K562 (cell line): ENCODE data around the gene TENM3. TPM values are rescaled to one million over a fixed set of nuclear protein-coding genes. Genes with fewer than 3 reads are reported as not detected.

Source experiments
- ATAC-seq: fragments of 200-7000 bp; cut with Tn5 transposase; 3 replicates; pipeline ENCODE4 v1.9.1; 2020; ENCODE audit warnings: moderate library complexity
- BruUV-seq: library from RNA; stranded (reverse); fragments of 400-500 nt; replicated peaks from 2 replicates; lab custom pipeline; 2021; lab: Mats Ljungman, UMichigan
- CTCF ChIA-PET: fragments of 300-600 bp; formaldehyde crosslinking; extraction: SDS; loops from one replicate; lab custom pipeline; 2021; ENCODE audit warnings: low intra/inter-chr PET ratio; lab: Yijun Ruan, JAX
- POLR2A ChIA-PET: fragments of 300-600, 350-650 bp; sonication (Branson Sonifier 250); formaldehyde crosslinking; extraction: SDS; loops from one replicate; lab custom pipeline; 2021; ENCODE audit warnings: antibody characterized with exemption, inconsistent platforms; lab: Yijun Ruan, JAX
- DNase-seq, 4 experiments: peaks; one replicate each; pipeline versions ENCODE4 v3.0.0 to v3.0.0-alpha.2; 2011 to 2018; ENCODE audit warnings: low spot score in 3 of 4, mixed read lengths in 3 of 4; ENCODE audit errors: extremely low read depth in 1 of 4
- FAIRE-seq: peaks from 2 replicates; lab custom pipeline; 2011; peaks lifted over from hg19 to GRCh38; lab: Jason Lieb, UNC
- H2AFZ ChIP-seq: 2 replicates; pipeline ENCODE4 v1.6.0; 2011; ENCODE audit warnings: low read depth, low read length, control low read depth, inconsistent platforms
- H3K27ac ChIP-seq: fragments of 200-600 bp; 3 replicates; pipeline ENCODE4 v1.8.0; 2011; ENCODE audit warnings: low read depth, mild to moderate bottlenecking, control low read depth, inconsistent platforms, low read length, moderate library complexity, mixed read lengths; ENCODE audit errors: extremely low read depth
- H3K27me3 ChIP-seq, 2 experiments: fragments of 300-600 bp in 1 of 2; 2 replicates in 1 of 2; 3 replicates in 1 of 2; pipeline versions ENCODE4 v1.6.0 to v1.8.0; 2011; ENCODE audit warnings: inconsistent platforms in 2 of 2, low read length in 2 of 2, mild to moderate bottlenecking in 1 of 2, mixed read lengths in 1 of 2, moderate library complexity in 1 of 2; ENCODE audit not compliant: control insufficient read depth in 2 of 2, insufficient read depth in 2 of 2
- H3K36me3 ChIP-seq: fragments of 300-600 bp; 3 replicates; pipeline ENCODE4 v1.8.0; 2011; ENCODE audit warnings: mild to moderate bottlenecking, low read length, inconsistent platforms; ENCODE audit not compliant: control insufficient read depth, insufficient read depth
- H3K4me1 ChIP-seq, 2 experiments: fragments of 200-600 bp in 1 of 2; replicated peaks in 1 of 2; 2 replicates in 1 of 2; 3 replicates in 1 of 2; pipeline versions ENCODE4 v1.5.1 to v1.8.0; 2011; ENCODE audit warnings: inconsistent platforms in 2 of 2, low read length in 2 of 2, mild to moderate bottlenecking in 1 of 2, mixed read lengths in 1 of 2, moderate library complexity in 1 of 2; ENCODE audit not compliant: control insufficient read depth in 2 of 2, insufficient read depth in 2 of 2
- H3K4me2 ChIP-seq: 2 replicates; pipeline ENCODE4 v1.6.1; 2011; ENCODE audit warnings: low read length, control low read depth, inconsistent platforms, mixed read lengths; ENCODE audit not compliant: insufficient read depth
- H3K4me3 ChIP-seq: fragments of 200-600 bp; sonication (generic), shearing (Covaris generic); 2 replicates; pipeline ENCODE4 v1.5.1; 2016; ENCODE audit warnings: control low read depth, inconsistent platforms
- H3K79me2 ChIP-seq: fragments of 200-600 bp; 3 replicates; pipeline ENCODE4 v1.8.0; 2011; ENCODE audit warnings: low read length, inconsistent platforms; ENCODE audit not compliant: control insufficient read depth, insufficient read depth
- H3K9ac ChIP-seq, 2 experiments: 2 replicates each; pipeline versions ENCODE4 v1.6.0 to v1.6.1; 2011; ENCODE audit warnings: low read depth in 2 of 2, low read length in 2 of 2, control low read depth in 1 of 2, inconsistent platforms in 1 of 2, mild to moderate bottlenecking in 1 of 2, mixed read lengths in 1 of 2; ENCODE audit not compliant: insufficient read depth in 1 of 2
- H3K9me1 ChIP-seq: one replicate; pipeline ENCODE4 v1.6.0; 2011; ENCODE audit warnings: inconsistent platforms, mild to moderate bottlenecking, low read length, moderate library complexity; ENCODE audit not compliant: control insufficient read depth, insufficient read depth
- H3K9me3 ChIP-seq: replicated peaks from 2 replicates; pipeline ENCODE4 v1.5.1; 2011; ENCODE audit warnings: low read depth, low read length, inconsistent platforms; ENCODE audit not compliant: control insufficient read depth, insufficient read depth
- H4K20me1 ChIP-seq: replicated peaks from 2 replicates; pipeline ENCODE4 v1.6.1; 2011; ENCODE audit warnings: low read length, inconsistent platforms, mixed read lengths; ENCODE audit not compliant: control insufficient read depth, insufficient read depth
- BCL6 ChIP-seq: fragments of 250-450 bp; sonication (Bioruptor Pico); IDR thresholded peaks from 2 replicates; pipeline ENCODE4 v1.4.0; 2020
- CLOCK ChIP-seq: fragments of 250-450 bp; sonication (Bioruptor Pico); IDR thresholded peaks from 2 replicates; pipeline ENCODE4 v1.4.0; 2020; ENCODE audit warnings: mild to moderate bottlenecking, moderate library complexity, borderline replicate concordance
- E2F5 ChIP-seq: sonication (generic); formaldehyde crosslinking; IDR thresholded peaks from 2 replicates; pipeline ENCODE4 v1.8.0; 2022; ENCODE audit warnings: mild to moderate bottlenecking, missing genetic modification reagents
- FOXO4 ChIP-seq: fragments of 450-650 bp; formaldehyde crosslinking; IDR thresholded peaks from 2 replicates; pipeline ENCODE4 v1.4.0; 2020; ENCODE audit warnings: mild to moderate bottlenecking, moderate library complexity
- FUS ChIP-seq: fragments of 200-400 bp; formaldehyde crosslinking; optimal IDR thresholded peaks from 2 replicates; pipeline ENCODE3; 2017; ENCODE audit warnings: low read depth, low read length
- KLF6 ChIP-seq: fragments of 250-450 bp; sonication (Bioruptor Pico); IDR thresholded peaks from 2 replicates; pipeline ENCODE4 v1.4.0; 2020; ENCODE audit warnings: mild to moderate bottlenecking, moderate library complexity, borderline replicate concordance
- SREBF2 ChIP-seq: sonication (generic); formaldehyde crosslinking; IDR thresholded peaks from 2 replicates; pipeline ENCODE4 v1.4.0; 2020; ENCODE audit warnings: mild to moderate bottlenecking, missing genetic modification reagents
- STAT6 ChIP-seq: sonication (generic); formaldehyde crosslinking; IDR thresholded peaks from 2 replicates; pipeline ENCODE4 v1.8.1; 2023; ENCODE audit warnings: mild to moderate bottlenecking, missing genetic modification reagents
- TGIF2 ChIP-seq: sonication (generic); formaldehyde crosslinking; IDR thresholded peaks from 2 replicates; pipeline ENCODE4 v1.8.1; 2022; ENCODE audit warnings: mild to moderate bottlenecking, missing genetic modification reagents, moderate library complexity
- THRAP3 ChIP-seq: fragments of 450-650 bp; IDR thresholded peaks from 2 replicates; pipeline ENCODE4 v1.6.1; 2016; ENCODE audit warnings: mild to moderate bottlenecking, inconsistent platforms, borderline replicate concordance
- ZBTB17 ChIP-seq: fragments of 450-650 bp; formaldehyde crosslinking; IDR thresholded peaks from 2 replicates; pipeline ENCODE4 v1.4.0; 2020; ENCODE audit warnings: mild to moderate bottlenecking
- ZNF232 ChIP-seq: sonication (generic); formaldehyde crosslinking; IDR thresholded peaks from 2 replicates; pipeline ENCODE4 v1.8.0; 2022; ENCODE audit warnings: mild to moderate bottlenecking, missing genetic modification reagents
- ZNF311 ChIP-seq: fragments of 250-450 bp; sonication (Bioruptor Pico); IDR thresholded peaks from 2 replicates; pipeline ENCODE4 v1.4.0; 2020; ENCODE audit warnings: mild to moderate bottlenecking, moderate library complexity
- WGBS: fragments of 100-300 bp; shearing (Covaris generic); methylation state at CpG from one replicate; pipeline ENCODE4 v1.1.6; 2016; ENCODE audit warnings: low coverage, mixed read lengths; ENCODE audit not compliant: insufficient coverage; ENCODE audit errors: missing lambda C conversion rate; 5-methylcytosine and 5-hydroxymethylcytosine counted together
- in situ Hi-C: fragments of 300-500 bp; cut with MboI; formaldehyde crosslinking; loops from 4 replicates; pipeline ENCODE4 v1.15.0; 2018; ENCODE audit warnings: inconsistent platforms, mixed read lengths
- intact Hi-C: fragments of 100-400 bp; cut with micrococcal nuclease; formaldehyde crosslinking; loops from 2 replicates; pipeline ENCODE4 v1.14.2; 2022
- polyA plus RNA-seq, 8 experiments: library from polyadenylated mRNA; depleted of rRNA in 4 of 8; stranded (reverse) in 5 of 8; unstranded in 3 of 8; fragments of >200 nt; fragmentation: Nextera tagmentation in 2 of 8; fragmentation: Illumina TruSeq in 1 of 8; extraction: Ambion mirVana in 2 of 8; extraction: Trizol in 1 of 8; gene quantifications; 2 replicates each; pipeline versions ENCODE4 v1.2.1 to v1.2.3, GENCODE V29; 2011 to 2014; ENCODE audit warnings: inconsistent platforms in 1 of 8, missing spikeins in 1 of 8
- total RNA-seq, 7 experiments: library from RNA; depleted of rRNA in 6 of 7; stranded (reverse); fragments of >200 nt in 6 of 7; fragmentation: Illumina TruSeq in 2 of 7; extraction: Trizol in 2 of 7; gene quantifications; 2 replicates each; pipeline versions ENCODE4 v1.2.1 to v1.2.3, GENCODE V29; 2011 to 2021; ENCODE audit warnings: low replicate concordance in 1 of 7
- TF ChIP-seq, protein P1 (sequence below): fragments of 250-450 bp; sonication (Bioruptor Pico); IDR thresholded peaks from 2 replicates; pipeline ENCODE4 v1.8.0; 2021; ENCODE audit warnings: moderate library complexity, mild to moderate bottlenecking, inconsistent platforms

The TENM3 gene
- total and polyA plus RNA-seq, 9 of the 15 experiments (the other 6 are each of a cell fraction or from before 2014, with no cell fraction given): 0.01 to 0.02 TPM; not detected in 7

- FAIRE-seq: no peak
- POLR2A ChIA-PET: no interaction called here
- H3K36me3 ChIP-seq: no peaks in the 10 kb centered on the region
- TF ChIP-seq ZNF232 (CRISPR knock-in tag): no peak
- no peak for TF ChIP-seq KLF6 (CRISPR knock-in tag)
- no peak for TF ChIP-seq ZBTB17 (CRISPR knock-in tag)
- no peak for TF ChIP-seq SREBF2 (CRISPR knock-in tag)
- TF ChIP-seq BCL6 (CRISPR knock-in tag): no peak
- no peak for TF ChIP-seq THRAP3
- TF ChIP-seq FOXO4 (CRISPR knock-in tag): no peak
- TF ChIP-seq, protein P1, sequence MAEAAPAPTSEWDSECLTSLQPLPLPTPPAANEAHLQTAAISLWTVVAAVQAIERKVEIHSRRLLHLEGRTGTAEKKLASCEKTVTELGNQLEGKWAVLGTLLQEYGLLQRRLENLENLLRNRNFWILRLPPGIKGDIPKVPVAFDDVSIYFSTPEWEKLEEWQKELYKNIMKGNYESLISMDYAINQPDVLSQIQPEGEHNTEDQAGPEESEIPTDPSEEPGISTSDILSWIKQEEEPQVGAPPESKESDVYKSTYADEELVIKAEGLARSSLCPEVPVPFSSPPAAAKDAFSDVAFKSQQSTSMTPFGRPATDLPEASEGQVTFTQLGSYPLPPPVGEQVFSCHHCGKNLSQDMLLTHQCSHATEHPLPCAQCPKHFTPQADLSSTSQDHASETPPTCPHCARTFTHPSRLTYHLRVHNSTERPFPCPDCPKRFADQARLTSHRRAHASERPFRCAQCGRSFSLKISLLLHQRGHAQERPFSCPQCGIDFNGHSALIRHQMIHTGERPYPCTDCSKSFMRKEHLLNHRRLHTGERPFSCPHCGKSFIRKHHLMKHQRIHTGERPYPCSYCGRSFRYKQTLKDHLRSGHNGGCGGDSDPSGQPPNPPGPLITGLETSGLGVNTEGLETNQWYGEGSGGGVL (CRISPR knock-in tag): no peak
- TF ChIP-seq E2F5 (CRISPR knock-in tag): no peak
- no peak for TF ChIP-seq CLOCK (CRISPR knock-in tag)
- no peak for TF ChIP-seq TGIF2 (CRISPR knock-in tag)
- TF ChIP-seq FUS: no peak
- TF ChIP-seq ZNF311 (CRISPR knock-in tag): no peak
- TF ChIP-seq STAT6: no peak
These were observed 111.7 kb downstream of the TENM3 start for GRCh38 chr4:182354867-182355266.

More at GRCh38 chr4:182354867-182355266, 111.7 kb downstream of the TENM3 start:
- Histone ChIP-seq H2AFZ (no peak overlapping the region), H4K20me1 (no peaks in the 10 kb centered on the region), H3K9me1 (no peaks in the 10 kb centered on the region), H3K27ac (no peak overlapping the region), H3K4me3 (no peak overlapping the region), H3K4me1 (no peaks in the 10 kb centered on the region), H3K79me2 (no peaks in the 10 kb centered on the region), H3K27me3 (no peaks in the 10 kb centered on the region), H3K9ac (no peak overlapping the region), H3K4me2 (no peak overlapping the region), H3K9me3 (no peaks in the 10 kb centered on the region)
- DNase-seq (no peak), ATAC-seq (no peak)
- intact Hi-C loops (no loop called here), in situ Hi-C loops (no loop called here)
- no TSS peak for BruUV-seq
- CTCF ChIA-PET: no interaction called here
- 0% methylated on average over 7 of the region's 7 CpGs for WGBS
